ENCODE results near the gene MYF5.

The MYF5 gene

DNA sequence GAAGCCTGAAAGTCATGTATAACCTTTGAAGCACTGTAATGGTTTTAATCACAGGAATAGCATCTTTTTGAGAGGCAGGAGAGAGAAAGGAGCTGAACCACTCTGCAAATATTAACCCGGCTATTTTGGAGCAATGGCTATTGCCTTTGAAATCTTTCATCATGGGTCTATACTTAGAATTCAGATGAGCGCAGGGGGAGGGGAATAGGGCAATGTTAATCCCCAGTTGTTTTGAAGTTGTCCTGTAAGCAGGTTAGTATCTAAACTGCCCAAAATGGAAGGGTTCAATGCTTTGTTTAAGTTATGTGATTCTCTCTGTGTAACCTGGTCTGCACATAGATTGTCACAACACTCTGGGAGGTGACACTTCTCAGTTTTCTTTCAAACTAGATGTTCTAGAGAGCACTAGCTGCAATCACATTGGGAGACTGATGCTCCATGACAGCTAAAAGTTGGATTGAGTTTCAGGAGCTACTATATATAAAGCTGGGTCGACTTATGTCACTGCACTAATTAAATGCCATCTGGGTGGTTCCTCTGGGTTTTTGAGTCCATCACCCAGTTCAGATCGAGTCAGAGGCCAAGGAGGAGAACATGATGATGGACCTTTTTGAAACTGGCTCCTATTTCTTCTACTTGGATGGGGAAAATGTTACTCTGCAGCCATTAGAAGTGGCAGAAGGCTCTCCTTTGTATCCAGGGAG lies 9.4 kb upstream of the MYF5 start, which contains the start of gene MYF6:
TSS of gene MYF6 (plus strand) at position 509 of the 704 bp plus-strand sequence. CDS start at position 595, 86 bp downstream.
- Histone ChIP-seq H3K4me1 (ENCODE audit: control insufficient read depth in 5 of 5, insufficient read depth in 5 of 5, low read length in 5 of 5) (peaks cover 0 to 25% (median 22%) of the 10 kb centered on the region in 5 donors), H3K9me3 (ENCODE audit: control insufficient read depth in 5 of 5, low read length in 5 of 5) (no peaks in the 10 kb centered on the region), H3K36me3 (ENCODE audit: control insufficient read depth in 5 of 5, insufficient read depth in 5 of 5, low read length in 5 of 5) (no peaks in the 10 kb centered on the region), H3K27ac (ENCODE audit: low read depth, low read length) (no peak within 1 kb of the TSS), H3K9ac (ENCODE audit: low read length in 5 of 5) (no peak within 1 kb of the TSS), H3K4me3 (ENCODE audit: low read depth in 1 of 5, low read length in 5 of 5) (peak within 1 kb of the TSS in 4 of 5 donors; percentile 40 to 69 (median 48)), H3K27me3 (ENCODE audit: control insufficient read depth in 5 of 5, insufficient read depth in 4 of 5, low read length in 5 of 5) (peaks cover 3 to 16% (median 11%) of the 10 kb centered on the region in 5 donors)

DNA sequence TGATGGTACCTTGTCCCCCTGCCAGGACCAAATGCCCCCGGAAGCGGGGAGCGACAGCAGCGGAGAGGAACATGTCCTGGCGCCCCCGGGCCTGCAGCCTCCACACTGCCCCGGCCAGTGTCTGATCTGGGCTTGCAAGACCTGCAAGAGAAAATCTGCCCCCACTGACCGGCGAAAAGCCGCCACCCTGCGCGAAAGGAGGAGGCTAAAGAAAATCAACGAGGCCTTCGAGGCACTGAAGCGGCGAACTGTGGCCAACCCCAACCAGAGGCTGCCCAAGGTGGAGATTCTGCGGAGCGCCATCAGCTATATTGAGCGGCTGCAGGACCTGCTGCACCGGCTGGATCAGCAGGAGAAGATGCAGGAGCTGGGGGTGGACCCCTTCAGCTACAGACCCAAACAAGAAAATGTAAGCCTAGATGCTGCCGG lies 8.9 kb upstream of the MYF5 start:
- no peaks in the 10 kb centered on the region for H3K36me3 ChIP-seq (ENCODE audit: control insufficient read depth in 5 of 5, insufficient read depth in 5 of 5, low read length in 5 of 5)
- no peak overlapping the region for H3K9ac ChIP-seq (ENCODE audit: low read length in 5 of 5)
- no peak overlapping the region for H3K4me3 ChIP-seq (ENCODE audit: low read depth in 1 of 5, low read length in 5 of 5)
- H3K27me3 ChIP-seq (ENCODE audit: control insufficient read depth in 5 of 5, insufficient read depth in 4 of 5, low read length in 5 of 5), result peaks cover 3 to 16% (median 11%) of the 10 kb centered on the region in 5 donors
- no peaks in the 10 kb centered on the region for H3K9me3 ChIP-seq (ENCODE audit: control insufficient read depth in 5 of 5, low read length in 5 of 5)
- no peak overlapping the region for H3K27ac ChIP-seq (ENCODE audit: low read depth, low read length)
- peaks cover 0 to 24% (median 17%) of the 10 kb centered on the region in 5 donors for H3K4me1 ChIP-seq (ENCODE audit: control insufficient read depth in 5 of 5, insufficient read depth in 5 of 5, low read length in 5 of 5)

DNA sequence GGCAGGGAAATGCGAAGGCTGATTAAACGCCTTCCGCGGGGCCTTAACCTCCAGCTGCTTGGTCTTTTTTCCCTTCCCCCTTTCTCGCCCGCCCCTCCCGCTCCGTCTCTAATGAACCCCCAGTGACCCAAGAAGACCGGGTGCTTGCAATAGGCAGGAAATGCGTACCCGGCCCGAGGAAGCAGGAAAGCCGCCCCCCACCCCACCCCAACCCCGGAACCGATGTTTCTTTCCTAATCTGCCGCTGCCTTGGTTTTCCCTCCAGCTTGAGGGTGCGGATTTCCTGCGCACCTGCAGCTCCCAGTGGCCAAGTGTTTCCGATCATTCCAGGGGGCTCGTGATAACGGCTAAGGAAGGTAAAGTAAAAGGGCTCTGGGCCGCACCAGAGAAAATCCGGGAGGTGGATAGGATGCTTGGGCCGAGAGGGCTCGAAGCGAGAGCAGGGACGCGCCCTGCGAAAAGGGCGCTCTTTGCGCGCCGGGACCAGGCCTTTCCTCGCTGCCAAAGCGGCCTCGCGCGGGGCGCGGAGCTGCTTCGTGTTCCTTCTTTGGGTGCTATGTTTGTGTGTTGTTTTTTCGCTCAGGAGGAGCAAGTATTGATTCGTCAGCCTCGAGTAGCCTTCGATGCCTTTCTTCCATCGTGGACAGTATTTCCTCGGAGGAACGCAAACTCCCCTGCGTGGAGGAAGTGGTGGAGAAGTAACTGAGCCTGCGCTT lies 8.3 kb upstream of the MYF5 start:
- Histone ChIP-seq H3K36me3 (ENCODE audit: control insufficient read depth in 5 of 5, insufficient read depth in 5 of 5, low read length in 5 of 5) (no peaks in the 10 kb centered on the region), H3K9ac (ENCODE audit: low read length in 5 of 5) (no peak overlapping the region), H3K27ac (ENCODE audit: low read depth, low read length) (no peak overlapping the region), H3K4me3 (ENCODE audit: low read depth in 1 of 5, low read length in 5 of 5) (peak overlapping the region; percentile 40 to 69 (median 53)), H3K27me3 (ENCODE audit: control insufficient read depth in 5 of 5, insufficient read depth in 4 of 5, low read length in 5 of 5) (peaks cover 3 to 16% (median 11%) of the 10 kb centered on the region in 5 donors), H3K4me1 (ENCODE audit: control insufficient read depth in 5 of 5, insufficient read depth in 5 of 5, low read length in 5 of 5) (peaks cover 0 to 19% (median 11%) of the 10 kb centered on the region in 5 donors), H3K9me3 (ENCODE audit: control insufficient read depth in 5 of 5, low read length in 5 of 5) (no peaks in the 10 kb centered on the region)

DNA sequence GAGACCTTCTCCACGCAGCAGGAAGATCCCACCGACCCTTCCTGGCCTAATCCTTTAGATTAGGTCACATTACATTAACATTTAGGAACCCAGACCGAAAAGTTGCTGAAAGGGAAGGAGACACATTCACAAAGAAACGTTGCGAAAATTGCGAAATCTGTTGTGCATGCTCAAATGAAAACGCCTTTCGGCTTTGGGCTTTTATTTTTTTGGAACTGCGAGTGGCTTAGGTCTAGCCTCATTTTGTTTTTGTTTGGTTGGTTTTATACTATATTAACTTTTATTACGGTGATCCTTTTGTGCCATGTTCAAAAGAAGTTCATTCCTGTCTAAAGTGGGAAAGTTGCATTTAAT lies 7.8 kb upstream of the MYF5 start:
- Histone ChIP-seq H3K9me3 (ENCODE audit: control insufficient read depth in 5 of 5, low read length in 5 of 5) (no peaks in the 10 kb centered on the region), H3K4me3 (ENCODE audit: low read depth in 1 of 5, low read length in 5 of 5) (peak overlapping the region; percentile 40 to 69 (median 53)), H3K27ac (ENCODE audit: low read depth, low read length) (no peak overlapping the region), H3K36me3 (ENCODE audit: control insufficient read depth in 5 of 5, insufficient read depth in 5 of 5, low read length in 5 of 5) (no peaks in the 10 kb centered on the region), H3K9ac (ENCODE audit: low read length in 5 of 5) (no peak overlapping the region), H3K27me3 (ENCODE audit: control insufficient read depth in 5 of 5, insufficient read depth in 4 of 5, low read length in 5 of 5) (peaks cover 3 to 20% (median 11%) of the 10 kb centered on the region in 5 donors), H3K4me1 (ENCODE audit: control insufficient read depth in 5 of 5, insufficient read depth in 5 of 5, low read length in 5 of 5) (peaks cover 0 to 21% (median 10%) of the 10 kb centered on the region in 5 donors)

DNA sequence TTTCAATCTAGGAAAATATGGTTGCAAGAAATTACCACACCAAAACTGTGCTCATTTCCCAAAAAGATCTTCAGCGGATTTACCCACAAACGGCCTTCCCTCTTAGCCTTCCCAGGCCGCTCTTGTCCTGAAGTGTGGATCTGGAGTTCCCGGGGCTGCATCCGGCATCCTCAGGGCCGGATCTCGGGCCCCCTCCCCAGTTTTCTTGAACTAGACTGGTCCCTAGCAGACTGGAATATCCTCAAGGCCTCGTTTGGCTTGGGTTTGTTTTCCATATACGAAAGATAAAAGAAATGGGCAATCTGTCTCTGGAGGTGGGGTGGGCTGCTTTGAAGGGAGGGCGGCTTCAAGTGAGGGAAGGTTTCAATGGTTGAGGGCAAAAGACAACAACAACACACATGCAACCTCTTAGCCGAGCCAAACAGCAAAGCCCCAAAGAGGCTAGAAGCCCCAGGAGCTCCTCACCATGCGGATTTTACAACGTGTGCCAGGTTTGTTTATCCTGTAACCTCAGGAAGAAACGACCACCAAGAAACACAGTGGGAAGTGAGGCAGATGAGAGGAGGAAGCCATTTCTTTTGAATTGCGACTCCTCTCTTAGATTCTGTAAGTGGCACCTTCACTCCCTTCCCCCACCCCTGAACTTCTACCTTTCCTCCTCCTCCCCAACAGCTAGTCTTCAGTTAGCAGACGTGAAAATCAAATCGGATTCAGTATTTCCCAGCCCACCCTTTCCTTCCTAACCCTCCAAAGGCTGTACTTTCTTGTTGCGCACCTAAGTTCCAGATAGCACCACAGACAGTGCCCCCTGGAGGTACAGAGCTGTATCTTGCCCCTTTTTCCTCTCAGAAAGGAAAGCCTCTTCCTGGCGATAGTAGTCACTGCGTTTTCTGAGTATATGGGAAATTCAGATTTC lies 6.6 kb upstream of the MYF5 start:
- H3K27ac ChIP-seq (ENCODE audit: low read depth, low read length), result no peak overlapping the region
- H3K4me3 ChIP-seq (ENCODE audit: low read depth in 1 of 5, low read length in 5 of 5), result peak overlapping the region in 1 of 5 donors; percentile 45
- H3K9ac ChIP-seq (ENCODE audit: low read length in 5 of 5), result peak overlapping the region in 1 of 5 donors; percentile 14
- peaks cover 0 to 24% (median 10%) of the 10 kb centered on the region in 5 donors for H3K4me1 ChIP-seq (ENCODE audit: control insufficient read depth in 5 of 5, insufficient read depth in 5 of 5, low read length in 5 of 5)
- no peaks in the 10 kb centered on the region for H3K36me3 ChIP-seq (ENCODE audit: control insufficient read depth in 5 of 5, insufficient read depth in 5 of 5, low read length in 5 of 5)
- no peaks in the 10 kb centered on the region for H3K9me3 ChIP-seq (ENCODE audit: control insufficient read depth in 5 of 5, low read length in 5 of 5)
- peaks cover 6 to 26% (median 18%) of the 10 kb centered on the region in 5 donors for H3K27me3 ChIP-seq (ENCODE audit: control insufficient read depth in 5 of 5, insufficient read depth in 4 of 5, low read length in 5 of 5)

DNA sequence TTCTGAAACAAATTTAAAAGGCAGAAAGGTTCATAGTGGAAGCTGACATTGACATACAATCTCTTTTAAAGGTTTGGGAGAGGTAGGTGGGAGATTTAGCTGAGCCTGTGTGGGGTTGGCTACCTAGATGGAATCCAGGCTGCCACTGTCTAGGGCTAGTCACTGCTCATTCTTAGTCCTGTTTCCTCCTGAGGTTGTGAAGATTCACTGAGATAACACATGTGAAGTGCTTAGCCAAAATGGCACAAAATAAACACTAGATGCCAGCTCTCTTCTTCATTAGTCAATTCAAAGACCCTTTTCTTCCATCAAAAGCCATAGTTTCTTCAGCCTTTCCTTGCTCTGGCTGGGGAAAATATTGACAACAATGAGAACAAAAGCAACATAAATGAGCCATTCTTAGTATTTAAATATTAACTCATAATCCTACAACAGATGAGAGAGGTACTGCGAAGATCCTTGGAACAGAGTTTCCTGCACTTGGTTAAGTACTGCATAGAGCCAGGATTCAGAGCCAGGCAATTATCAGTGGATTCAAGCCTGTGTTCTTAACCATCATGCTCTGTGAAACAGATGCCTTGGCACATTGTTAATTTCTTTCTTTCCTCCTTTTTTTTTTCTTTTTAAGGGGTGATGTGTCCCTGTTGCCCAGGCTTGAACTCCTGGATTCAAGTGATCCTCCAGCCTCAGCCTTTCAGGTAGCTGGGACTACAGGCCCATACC lies 5.8 kb upstream of the MYF5 start:
- Histone ChIP-seq H3K4me3 (ENCODE audit: low read depth in 1 of 5, low read length in 5 of 5) (no peak overlapping the region), H3K9me3 (ENCODE audit: control insufficient read depth in 5 of 5, low read length in 5 of 5) (no peaks in the 10 kb centered on the region), H3K27ac (ENCODE audit: low read depth, low read length) (no peak overlapping the region), H3K9ac (ENCODE audit: low read length in 5 of 5) (no peak overlapping the region), H3K36me3 (ENCODE audit: control insufficient read depth in 5 of 5, insufficient read depth in 5 of 5, low read length in 5 of 5) (no peaks in the 10 kb centered on the region), H3K27me3 (ENCODE audit: control insufficient read depth in 5 of 5, insufficient read depth in 4 of 5, low read length in 5 of 5) (peaks cover 6 to 33% (median 24%) of the 10 kb centered on the region in 5 donors), H3K4me1 (ENCODE audit: control insufficient read depth in 5 of 5, insufficient read depth in 5 of 5, low read length in 5 of 5) (peaks cover 0 to 24% (median 10%) of the 10 kb centered on the region in 5 donors)

DNA sequence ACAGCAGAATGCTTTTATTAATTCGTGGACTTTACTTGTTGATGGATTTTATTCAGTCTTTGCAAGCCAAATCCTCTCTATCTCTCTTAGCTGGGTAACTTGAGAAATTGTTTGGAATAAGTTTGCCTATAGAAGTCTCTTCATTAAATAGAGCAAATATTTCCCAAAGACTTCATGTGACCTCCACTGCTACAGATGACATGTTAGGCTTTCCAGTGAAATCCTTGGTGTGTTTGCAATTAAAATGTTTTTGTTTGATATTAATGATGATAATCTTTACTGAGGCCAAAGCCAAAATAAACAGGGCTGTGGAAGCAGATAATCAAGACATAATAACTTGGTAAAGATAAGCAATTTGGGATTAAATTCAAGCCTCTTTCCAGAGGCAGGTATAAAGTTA lies 4.8 kb upstream of the MYF5 start:
- Histone ChIP-seq H3K27me3 (ENCODE audit: control insufficient read depth in 5 of 5, insufficient read depth in 4 of 5, low read length in 5 of 5) (peaks cover 8 to 43% (median 30%) of the 10 kb centered on the region in 5 donors), H3K9me3 (ENCODE audit: control insufficient read depth in 5 of 5, low read length in 5 of 5) (peaks cover 0 to under 1% (median 0%) of the 10 kb centered on the region in 5 donors), H3K4me1 (ENCODE audit: control insufficient read depth in 5 of 5, insufficient read depth in 5 of 5, low read length in 5 of 5) (peaks cover 0 to 24% (median 10%) of the 10 kb centered on the region in 5 donors), H3K36me3 (ENCODE audit: control insufficient read depth in 5 of 5, insufficient read depth in 5 of 5, low read length in 5 of 5) (no peaks in the 10 kb centered on the region), H3K9ac (ENCODE audit: low read length in 5 of 5) (no peak overlapping the region), H3K4me3 (ENCODE audit: low read depth in 1 of 5, low read length in 5 of 5) (no peak overlapping the region), H3K27ac (ENCODE audit: low read depth, low read length) (no peak overlapping the region)

DNA sequence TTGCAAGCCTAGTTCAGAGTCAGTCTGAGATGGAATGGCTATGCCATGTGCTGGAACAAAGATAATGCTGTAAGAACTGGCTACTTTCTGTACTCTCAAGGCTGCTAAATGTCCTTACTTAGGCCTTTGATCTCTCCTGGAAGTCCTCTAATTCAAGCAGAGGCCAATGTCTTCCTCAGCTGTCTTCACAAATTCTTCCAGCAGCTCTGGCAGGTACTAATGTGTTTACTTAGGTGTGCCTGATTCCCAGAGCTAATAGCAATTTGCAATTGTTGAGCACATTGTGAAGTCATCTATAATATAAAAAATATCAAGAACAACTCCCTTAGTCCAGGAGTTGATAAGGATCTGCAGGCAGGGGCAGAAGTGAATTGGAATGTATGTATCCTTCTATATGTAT lies 3.8 kb upstream of the MYF5 start:
- H3K27me3 ChIP-seq (ENCODE audit: control insufficient read depth in 5 of 5, insufficient read depth in 4 of 5, low read length in 5 of 5), result peaks cover 11 to 46% (median 34%) of the 10 kb centered on the region in 5 donors
- H3K27ac ChIP-seq (ENCODE audit: low read depth, low read length), result no peak overlapping the region
- no peaks in the 10 kb centered on the region for H3K36me3 ChIP-seq (ENCODE audit: control insufficient read depth in 5 of 5, insufficient read depth in 5 of 5, low read length in 5 of 5)
- H3K4me3 ChIP-seq (ENCODE audit: low read depth in 1 of 5, low read length in 5 of 5), result no peak overlapping the region
- H3K9ac ChIP-seq (ENCODE audit: low read length in 5 of 5), result no peak overlapping the region
- H3K4me1 ChIP-seq (ENCODE audit: control insufficient read depth in 5 of 5, insufficient read depth in 5 of 5, low read length in 5 of 5), result peaks cover 0 to 22% (median 10%) of the 10 kb centered on the region in 5 donors
- peaks cover 0 to 3% (median 2%) of the 10 kb centered on the region in 5 donors for H3K9me3 ChIP-seq (ENCODE audit: control insufficient read depth in 5 of 5, low read length in 5 of 5)

DNA sequence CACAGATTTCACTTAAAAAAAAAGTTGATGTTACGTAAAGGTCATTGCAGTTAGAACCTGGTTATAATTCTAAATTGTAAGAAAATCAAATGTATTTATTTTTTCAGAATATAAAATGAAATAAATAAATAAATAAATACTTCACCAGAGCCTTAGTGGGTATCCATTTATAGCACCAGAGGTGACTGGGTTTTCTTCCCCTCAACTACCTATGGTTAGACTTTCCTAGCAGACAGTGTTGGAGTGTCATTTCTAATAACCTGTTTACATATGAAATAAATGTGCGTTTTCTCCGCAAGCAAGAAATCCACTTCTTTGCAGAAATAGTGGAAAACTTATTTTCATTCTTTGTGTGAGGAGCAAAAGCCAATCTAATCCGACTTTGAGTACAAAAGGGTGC lies 3.3 kb upstream of the MYF5 start:
- Histone ChIP-seq H3K27me3 (ENCODE audit: control insufficient read depth in 5 of 5, insufficient read depth in 4 of 5, low read length in 5 of 5) (peaks cover 11 to 42% (median 32%) of the 10 kb centered on the region in 5 donors), H3K4me1 (ENCODE audit: control insufficient read depth in 5 of 5, insufficient read depth in 5 of 5, low read length in 5 of 5) (peaks cover 0 to 17% (median 6%) of the 10 kb centered on the region in 5 donors), H3K36me3 (ENCODE audit: control insufficient read depth in 5 of 5, insufficient read depth in 5 of 5, low read length in 5 of 5) (no peaks in the 10 kb centered on the region), H3K9me3 (ENCODE audit: control insufficient read depth in 5 of 5, low read length in 5 of 5) (peaks cover 0 to 3% (median 2%) of the 10 kb centered on the region in 5 donors), H3K9ac (ENCODE audit: low read length in 5 of 5) (no peak overlapping the region), H3K4me3 (ENCODE audit: low read depth in 1 of 5, low read length in 5 of 5) (peak overlapping the region in 1 of 5 donors; percentile 5), H3K27ac (ENCODE audit: low read depth, low read length) (no peak overlapping the region)

Data from subcutaneous abdominal adipose tissue (tissue), 5 donors.